HCT116 (cell line): Measurements from ENCODE around the gene SPDYE3. TPM values are rescaled to one million over a fixed set of nuclear protein-coding genes. Genes with fewer than 3 reads are reported as not detected.
"Not testable (repeated sequence)": the region's sequence is repeated elsewhere in the genome, so short reads cannot be mapped to it uniquely, and the experiment has no call there.

Experiments used
- ATAC-seq: fragments of 200-7000 bp; cut with Tn5 transposase; 2 replicates; pipeline ENCODE4 v1.9.1; 2020; ENCODE audit warnings: mild to moderate bottlenecking, moderate library complexity
- BruUV-seq: library from RNA; stranded (reverse); fragments of 400-500 nt; replicated peaks from 2 replicates; lab custom pipeline; 2021; lab: Mats Ljungman, UMichigan
- CTCF ChIA-PET: fragments of 300-600 bp; sonication (Branson Sonifier 250); formaldehyde crosslinking; loops from one replicate; lab custom pipeline; 2021; ENCODE audit warnings: antibody characterized with exemption; lab: Charles Lee
- POLR2A ChIA-PET: fragments of 300-600, 350-600 bp; sonication (Branson Sonifier 250); formaldehyde crosslinking; loops from one replicate; lab custom pipeline; 2021; ENCODE audit warnings: antibody characterized with exemption; lab: Charles Lee
- RAD21 ChIA-PET, 2 experiments: fragments of 300-600 bp; sonication (Branson Sonifier 250); formaldehyde crosslinking; loops; one replicate each; lab custom pipeline; 2023; ENCODE audit warnings: low total read pairs in 2 of 2; ENCODE audit not compliant: uncharacterized antibody in 2 of 2, unreplicated experiment in 2 of 2, low non-redundant PET in 1 of 2; lab: Charles Lee
- DNase-seq: peaks from one replicate; pipeline ENCODE4 v3.0.0-alpha.2; 2010; ENCODE audit warnings: low read depth, low spot score
- H2AFZ ChIP-seq: fragments of 200-600 bp; shearing (Covaris generic), sonication (generic); 2 replicates; pipeline ENCODE4 v1.6.1; 2017; ENCODE audit warnings: low read depth, mixed run types, mixed read lengths, antibody characterized with exemption, low read length; ENCODE audit not compliant: poor library complexity, severe bottlenecking
- H3K27ac ChIP-seq: 2 replicates; pipeline ENCODE4 v1.5.1; 2012; ENCODE audit warnings: low read depth, low read length
- H3K27me3 ChIP-seq: fragments of 200-600 bp; sonication (generic); 2 replicates; pipeline ENCODE4 v1.6.1; 2016; ENCODE audit warnings: mixed run types, low read length, mixed read lengths; ENCODE audit not compliant: insufficient read depth
- H3K36me3 ChIP-seq, 2 experiments: fragments of 200-500 bp in 1 of 2; fragments of 200-600 bp in 1 of 2; sonication (Bioruptor generic) in 1 of 2; sonication (generic) in 1 of 2; 2 replicates each; pipeline versions ENCODE4 v1.5.1 to v1.6.1; 2014 to 2016; ENCODE audit warnings: low read length in 2 of 2, inconsistent platforms in 1 of 2, mixed read lengths in 1 of 2, mixed run types in 1 of 2; ENCODE audit not compliant: insufficient read depth in 2 of 2, control insufficient read depth in 1 of 2
- H3K4me1 ChIP-seq, 2 experiments: fragments of 200-600 bp in 1 of 2; sonication (generic) in 1 of 2; 2 replicates each; pipeline versions ENCODE4 v1.5.1 to v1.6.1; 2012 to 2017; ENCODE audit warnings: low read length in 2 of 2, inconsistent platforms in 1 of 2, mild to moderate bottlenecking in 1 of 2, mixed read lengths in 1 of 2, mixed run types in 1 of 2, moderate library complexity in 1 of 2; ENCODE audit not compliant: insufficient read depth in 2 of 2, control insufficient read depth in 1 of 2
- H3K4me2 ChIP-seq: fragments of 200-600 bp; sonication (generic); 2 replicates; pipeline ENCODE4 v1.6.1; 2017; ENCODE audit warnings: mixed run types, low read length, mixed read lengths
- H3K4me3 ChIP-seq, 2 experiments: fragments of 200-600 bp in 1 of 2; sonication (generic) in 1 of 2; replicated peaks in 1 of 2; 2 replicates each; pipeline ENCODE4 v1.5.1; 2011 to 2016; ENCODE audit warnings: low read length in 2 of 2, control low read depth in 1 of 2, low read depth in 1 of 2, mild to moderate bottlenecking in 1 of 2, mixed read lengths in 1 of 2, mixed run types in 1 of 2
- H3K79me2 ChIP-seq: fragments of 200-600 bp; sonication (generic); 2 replicates; pipeline ENCODE4 v1.6.1; 2017; ENCODE audit warnings: mild to moderate bottlenecking, mixed run types, low read length, moderate library complexity, mixed read lengths; ENCODE audit not compliant: insufficient read depth
- H3K9ac ChIP-seq: fragments of 200-600 bp; sonication (generic); 2 replicates; pipeline ENCODE4 v1.6.1; 2016; ENCODE audit warnings: low read length, mixed read lengths
- H3K9me2 ChIP-seq: fragments of 200-600 bp; sonication (generic), shearing (Covaris generic); 2 replicates; pipeline ENCODE4 v1.6.1; 2017; ENCODE audit warnings: mixed run types, mild to moderate bottlenecking, moderate library complexity; ENCODE audit not compliant: insufficient read depth
- H3K9me3 ChIP-seq, 2 experiments: fragments of 200-500 bp in 1 of 2; fragments of 200-600 bp in 1 of 2; sonication (Bioruptor generic) in 1 of 2; sonication (generic) in 1 of 2; 2 replicates each; pipeline ENCODE4 v1.6.1; 2014 to 2017; ENCODE audit warnings: low read length in 2 of 2, mixed read lengths in 2 of 2, inconsistent platforms in 1 of 2, low read depth in 1 of 2, mild to moderate bottlenecking in 1 of 2, mixed run types in 1 of 2, moderate library complexity in 1 of 2; ENCODE audit not compliant: control insufficient read depth in 1 of 2, insufficient read depth in 1 of 2
- H4K20me1 ChIP-seq: fragments of 200-600 bp; sonication (generic), shearing (Covaris generic); 2 replicates; pipeline ENCODE4 v1.6.1; 2017; ENCODE audit warnings: mixed run types, mild to moderate bottlenecking, moderate library complexity; ENCODE audit not compliant: insufficient read depth
- intact Hi-C: fragments of 100-400 bp; cut with micrococcal nuclease; formaldehyde crosslinking; loops from 2 replicates; pipeline ENCODE4 v1.10.0; 2022
- total RNA-seq: library from RNA; stranded (reverse); gene quantifications from one replicate; pipeline ENCODE4 v1.2.1, GENCODE V29; 2021; ENCODE audit not compliant: unreplicated experiment

Gene SPDYE3
- total RNA-seq, 1 experiment from 2014 or later, result not detected

DNA sequence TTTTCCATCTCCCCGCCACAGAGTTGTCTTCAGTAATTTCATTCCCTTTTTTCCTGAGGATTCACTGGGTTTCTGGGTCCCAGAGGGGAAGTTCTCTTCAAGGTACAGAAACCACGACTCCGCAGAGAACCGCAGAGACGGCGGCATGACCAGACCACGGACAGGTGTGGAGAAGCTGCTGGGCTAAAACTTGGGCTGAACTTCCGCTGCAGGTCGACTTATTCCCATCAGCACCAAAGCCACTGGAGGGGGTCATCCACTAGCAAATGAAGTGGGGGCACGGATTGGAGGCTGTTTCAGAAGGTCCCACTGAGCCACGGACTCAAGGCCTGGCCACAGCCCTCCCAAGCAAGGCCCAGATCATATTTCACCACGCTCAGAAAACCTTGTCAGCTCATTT lies 3.0 kb upstream of the SPDYE3 start:
- H3K4me2 ChIP-seq, H3K9me3 ChIP-seq, H3K27ac ChIP-seq, H4K20me1 ChIP-seq, RAD21 ChIA-PET, H3K9ac ChIP-seq, CTCF ChIA-PET, POLR2A ChIA-PET, BruUV-seq, H3K27me3 ChIP-seq, H3K36me3 ChIP-seq, ATAC-seq, H3K4me1 ChIP-seq, H3K9me2 ChIP-seq, H3K79me2 ChIP-seq, intact Hi-C loops, H2AFZ ChIP-seq, H3K4me3 ChIP-seq, DNase-seq: not testable (repeated sequence)

GRCh38 chr7:100318329-100318728 lies 10.8 kb downstream of the SPDYE3 start:
- H3K9ac ChIP-seq, H3K27ac ChIP-seq, H3K9me3 ChIP-seq: not testable (repeated sequence)

GRCh38 chr7:100321648-100322047 lies 14.1 kb downstream of the SPDYE3 start:
- H3K9me3 ChIP-seq, H3K4me1 ChIP-seq, H2AFZ ChIP-seq, H3K4me3 ChIP-seq, H3K9me2 ChIP-seq, CTCF ChIA-PET, DNase-seq, H3K27me3 ChIP-seq, POLR2A ChIA-PET, H3K9ac ChIP-seq, ATAC-seq, H4K20me1 ChIP-seq, intact Hi-C loops, RAD21 ChIA-PET, BruUV-seq, H3K4me2 ChIP-seq, H3K27ac ChIP-seq, H3K79me2 ChIP-seq, H3K36me3 ChIP-seq: not testable (repeated sequence)

More at GRCh38 chr7:100318329-100318728, 10.8 kb downstream of the SPDYE3 start:
- intact Hi-C loops, H3K27me3 ChIP-seq, H3K4me1 ChIP-seq, H2AFZ ChIP-seq, POLR2A ChIA-PET, H3K9me2 ChIP-seq, DNase-seq, RAD21 ChIA-PET, H3K79me2 ChIP-seq, CTCF ChIA-PET, H3K4me2 ChIP-seq, ATAC-seq, H3K36me3 ChIP-seq, BruUV-seq, H3K4me3 ChIP-seq, H4K20me1 ChIP-seq: not testable (repeated sequence)

GRCh38 chr7:100324194-100324593 lies 16.7 kb downstream of the SPDYE3 start:
- DNase-seq, H2AFZ ChIP-seq, H4K20me1 ChIP-seq, CTCF ChIA-PET, H3K9me3 ChIP-seq, ATAC-seq, H3K27me3 ChIP-seq, H3K9ac ChIP-seq, H3K27ac ChIP-seq, RAD21 ChIA-PET, H3K36me3 ChIP-seq, H3K4me3 ChIP-seq, H3K4me1 ChIP-seq, H3K4me2 ChIP-seq, intact Hi-C loops, H3K9me2 ChIP-seq, H3K79me2 ChIP-seq, BruUV-seq, POLR2A ChIA-PET: not testable (repeated sequence)
